NCI-H2227 (cell line): ENCODE results near the gene CCDC184.
"Not testable (repeated sequence)": the region's sequence is repeated elsewhere in the genome, so short reads cannot be mapped to it uniquely, and the experiment has no call there.

Source experiments
- DNase-seq: peaks from one replicate; lab custom pipeline; 2025; ENCODE audit not compliant: unreplicated experiment; lab: John Stamatoyannopoulos, UW

The CCDC184 gene

DNA sequence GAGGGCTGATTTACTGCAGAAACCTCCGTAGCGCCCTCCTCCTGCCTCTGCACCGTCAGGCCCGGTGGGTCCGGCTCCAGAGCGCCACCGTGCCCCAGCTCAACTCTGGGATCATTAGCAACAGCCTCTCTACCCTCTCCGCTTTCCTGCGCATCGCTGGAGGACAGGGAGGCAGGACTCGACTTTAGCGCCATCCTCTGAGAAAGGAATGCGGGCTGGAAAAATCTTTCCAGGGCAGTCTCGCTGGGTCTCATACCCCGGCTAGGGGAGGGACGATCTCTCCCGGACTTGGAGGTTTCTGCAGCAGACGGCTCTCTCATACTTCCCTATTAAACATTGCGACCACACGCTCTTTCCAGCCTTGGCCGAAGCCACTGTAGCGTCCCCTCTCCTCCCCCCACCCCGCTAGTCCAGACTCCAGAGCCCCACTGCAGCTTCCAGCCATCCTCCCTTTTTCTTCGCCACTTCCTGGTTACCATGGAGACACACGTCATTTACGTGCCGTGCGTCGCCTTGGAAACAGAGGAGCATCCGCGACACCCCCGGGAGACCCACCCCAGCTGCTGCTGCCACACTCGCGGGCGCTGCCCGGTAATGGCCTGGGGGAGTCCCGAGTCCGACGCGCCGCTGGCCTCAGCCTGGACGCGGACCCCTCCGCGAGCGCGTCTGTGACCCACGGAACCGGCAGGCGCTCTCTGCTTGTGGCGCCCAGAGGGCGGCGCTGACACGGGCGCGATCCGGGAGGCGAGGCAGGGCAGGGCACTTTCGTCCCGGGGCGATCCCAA lies at the start of gene CCDC184:
CCDC184 (plus strand) TSS at position 554 of the 785 bp plus-strand sequence. CDS start 479 bp downstream, outside the sequence.
- peak; percentile 88 for DNase-seq

DNA sequence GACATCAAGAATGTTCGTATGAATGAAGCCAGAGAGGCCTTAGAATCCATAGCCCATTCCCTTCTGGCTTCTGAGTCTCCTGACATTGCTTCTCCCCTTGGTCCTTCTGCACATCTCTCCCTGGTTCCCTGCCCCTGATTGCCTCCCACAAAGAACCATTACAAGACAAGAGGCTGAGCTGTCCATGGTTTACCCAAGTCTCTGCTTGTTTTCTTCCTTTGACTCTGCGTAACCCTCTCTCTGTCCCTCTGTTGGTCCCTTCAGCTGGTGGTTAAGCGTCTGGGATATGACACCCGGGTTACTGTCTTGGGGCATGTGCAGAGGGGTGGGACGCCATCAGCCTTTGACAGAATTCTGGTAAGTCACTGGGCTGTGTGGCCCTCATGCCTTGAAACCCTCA lies 48.4 kb upstream of the CCDC184 start:
- DNase-seq, result no peak

DNA sequence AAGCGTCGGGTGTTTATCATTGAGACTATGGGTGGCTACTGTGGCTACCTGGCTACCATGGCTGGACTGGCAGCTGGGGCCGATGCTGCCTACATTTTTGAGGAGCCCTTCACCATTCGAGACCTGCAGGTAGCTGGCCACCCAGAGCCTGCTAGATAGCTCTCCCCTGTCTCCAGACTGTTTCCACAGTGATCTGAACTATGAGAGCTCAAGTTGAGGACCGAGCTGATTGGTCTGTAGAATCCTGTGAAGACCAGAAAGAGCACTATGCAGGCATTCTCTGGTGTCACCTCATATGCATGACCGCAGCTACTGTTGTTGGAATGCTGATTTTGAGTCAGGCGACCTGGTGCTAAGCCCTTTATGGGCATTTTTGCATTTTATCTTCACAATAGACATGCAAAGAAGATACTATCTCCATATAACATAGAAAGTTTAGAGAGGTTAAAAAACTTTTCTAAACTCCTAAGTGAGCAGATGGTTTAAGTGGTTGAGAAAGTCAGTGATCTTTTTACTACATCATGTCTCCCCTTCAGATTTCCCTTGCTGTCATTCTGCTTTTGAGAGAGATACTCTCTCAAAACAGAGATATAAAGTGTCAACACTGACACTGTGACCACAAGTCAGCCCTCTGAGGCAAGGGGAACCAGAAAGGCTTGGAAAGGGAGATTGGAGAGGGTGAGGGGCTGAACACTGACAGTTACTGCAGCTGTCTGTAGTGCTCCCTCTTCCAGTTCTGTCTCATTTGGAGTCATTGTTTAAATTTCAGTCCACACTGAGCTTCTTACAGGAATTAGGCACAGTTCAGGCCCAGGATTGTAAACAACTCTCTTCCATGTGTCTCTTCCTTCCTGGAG lies 40.4 kb upstream of the CCDC184 start:
- DNase-seq, result no peak

DNA sequence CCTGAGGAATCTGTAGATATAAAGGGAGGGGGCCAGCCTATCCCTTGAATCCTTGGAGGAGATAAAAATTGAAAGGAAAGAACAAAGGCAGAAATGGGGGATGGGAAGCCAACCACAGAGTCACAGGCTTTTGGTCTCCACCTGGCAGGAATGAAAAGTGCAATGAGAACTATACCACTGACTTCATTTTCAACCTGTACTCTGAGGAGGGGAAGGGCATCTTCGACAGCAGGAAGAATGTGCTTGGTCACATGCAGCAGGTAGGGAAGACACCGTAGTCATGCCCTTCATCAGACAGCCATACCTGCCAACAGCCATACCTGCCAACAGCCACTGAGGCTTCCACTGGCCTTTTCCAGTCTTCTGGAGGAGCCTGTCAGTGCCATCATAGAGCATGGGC lies 39.5 kb upstream of the CCDC184 start:
- DNase-seq, result no peak

DNA sequence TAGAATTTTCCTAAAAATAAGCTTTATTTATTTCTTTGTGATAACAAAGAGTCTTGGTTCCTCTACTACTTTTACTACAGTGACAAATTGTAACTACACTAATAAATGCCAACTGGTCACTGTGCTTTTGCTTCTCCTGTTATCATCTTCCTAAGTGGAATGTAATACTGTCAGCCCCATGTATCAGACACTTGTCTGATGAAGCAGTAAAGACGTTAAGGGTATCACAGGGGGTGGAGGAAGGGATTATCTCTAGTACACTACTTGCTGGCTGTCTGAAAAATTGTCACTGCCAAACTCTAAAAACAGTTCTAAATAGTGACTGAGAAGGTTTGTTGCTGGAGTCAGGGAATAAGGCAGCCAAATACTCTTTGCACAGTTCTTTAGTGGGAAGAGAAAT lies 37.5 kb upstream of the CCDC184 start:
- no peak for DNase-seq

DNA sequence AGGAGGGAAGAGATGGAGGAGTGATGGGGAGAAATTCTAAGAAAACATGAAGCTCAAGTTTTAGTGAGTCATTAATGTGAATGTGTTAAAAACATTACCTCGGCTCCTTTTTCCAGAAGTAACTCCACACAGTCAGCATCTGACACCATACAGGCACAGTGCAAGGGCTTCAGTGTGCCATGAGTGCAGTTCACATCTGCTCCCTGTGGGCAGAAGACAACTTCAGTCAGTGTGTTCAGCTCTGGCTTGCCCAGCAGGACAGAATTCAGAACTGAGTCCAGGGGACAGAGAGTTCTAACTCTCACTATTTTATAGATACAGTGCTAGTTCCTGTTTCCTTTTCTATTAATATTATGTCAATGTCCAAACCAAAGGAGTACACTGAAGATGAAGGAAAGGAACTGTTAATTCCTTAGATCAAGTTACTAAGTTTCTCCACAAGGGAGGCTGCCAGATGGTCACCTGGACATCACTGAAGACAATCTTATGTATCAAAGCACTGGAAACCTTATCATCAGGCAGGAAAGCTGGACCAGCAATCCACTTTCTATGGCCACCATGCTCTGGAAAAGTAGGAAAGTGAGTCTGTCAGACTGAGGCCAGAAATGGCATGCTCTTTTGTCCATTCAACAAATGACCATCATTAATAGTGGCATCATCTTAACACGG lies 32.2 kb upstream of the CCDC184 start:
- no peak for DNase-seq

DNA sequence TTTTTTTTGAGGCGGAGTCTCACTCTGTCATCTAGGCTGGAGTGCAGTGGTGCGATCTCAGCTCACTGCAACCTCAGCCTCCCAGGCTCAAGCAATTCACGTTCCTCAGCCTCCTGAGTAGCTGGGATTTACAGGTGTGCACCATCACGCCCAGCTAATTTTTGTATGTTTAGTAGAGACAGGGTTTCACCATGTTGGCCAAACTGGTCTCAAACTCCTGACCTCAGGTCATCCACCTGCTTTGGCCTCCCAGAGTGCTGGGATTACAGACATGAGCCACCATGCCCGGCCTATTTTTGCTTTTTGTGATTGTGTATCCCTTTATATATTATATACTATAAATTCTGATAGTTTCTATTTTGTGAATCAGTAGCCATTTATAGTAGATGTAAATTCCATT lies 27.7 kb upstream of the CCDC184 start:
- DNase-seq, result not testable (repeated sequence)

DNA sequence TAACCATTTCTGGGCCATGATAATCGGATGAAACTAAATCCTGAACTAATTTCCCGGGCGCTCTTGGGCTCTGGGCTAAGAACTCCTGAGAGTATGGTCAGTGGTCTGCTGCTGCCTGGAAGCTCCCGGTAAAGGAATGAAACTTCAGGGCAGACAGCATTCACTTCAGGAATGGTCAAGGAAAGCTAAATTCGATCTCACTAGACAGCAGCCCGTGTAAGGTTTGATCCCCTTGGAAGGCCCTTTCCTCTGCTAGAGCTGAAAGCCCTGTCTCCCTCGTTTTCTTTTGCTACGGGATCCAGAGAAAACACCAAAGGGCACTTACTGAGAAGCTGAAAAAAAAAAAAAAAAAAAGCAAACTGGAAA lies 26.8 kb upstream of the CCDC184 start:
- DNase-seq, result no peak

DNA sequence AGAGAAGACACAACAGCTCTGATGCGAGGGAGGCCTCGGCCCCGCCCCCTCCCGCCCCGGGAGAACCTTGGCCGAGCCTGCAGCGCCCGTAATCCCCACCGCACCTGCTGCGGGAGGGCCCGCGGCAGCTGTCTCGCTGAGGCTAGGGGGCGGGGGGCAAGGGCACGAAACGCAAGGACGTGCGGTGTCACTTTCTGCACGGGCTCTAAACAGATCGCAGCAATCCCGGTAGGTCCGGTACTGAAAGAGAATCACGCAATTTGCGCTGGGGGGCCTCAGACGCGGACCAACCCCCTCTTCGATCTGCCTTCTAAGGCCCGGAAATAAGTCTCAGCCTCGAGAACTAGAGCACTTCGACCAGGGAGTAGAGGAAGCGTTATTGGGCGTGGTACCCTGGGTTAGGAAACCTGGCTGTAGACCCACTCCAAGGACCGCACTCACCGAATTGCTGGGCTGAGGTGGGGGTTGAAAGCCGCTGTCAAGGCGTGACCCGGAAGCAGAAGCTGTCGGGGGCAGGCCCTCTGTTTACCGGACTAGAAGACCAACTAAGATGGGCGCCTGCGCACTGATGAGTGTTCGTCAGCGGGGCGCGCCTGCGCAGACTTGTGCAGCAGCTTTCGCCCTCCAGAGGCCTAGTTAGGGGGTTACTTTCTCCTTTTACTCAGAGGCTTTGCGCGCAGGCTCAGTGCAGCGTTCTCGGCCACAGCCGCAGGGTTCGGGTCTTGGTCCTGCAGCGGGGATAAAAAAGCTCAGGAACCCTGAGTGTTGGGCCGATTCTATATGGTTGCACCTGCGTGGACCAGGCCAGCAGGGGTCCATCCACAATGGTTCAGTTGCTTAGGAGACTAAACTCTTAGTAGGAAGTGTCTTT lies 26.2 kb upstream of the CCDC184 start, which contains the start of gene ASB8:
ASB8 (minus strand) TSS at position 498 of the 871 bp plus-strand sequence. CDS start 4,019 bp downstream, outside the sequence.
- peak; percentile 96 for DNase-seq

DNA sequence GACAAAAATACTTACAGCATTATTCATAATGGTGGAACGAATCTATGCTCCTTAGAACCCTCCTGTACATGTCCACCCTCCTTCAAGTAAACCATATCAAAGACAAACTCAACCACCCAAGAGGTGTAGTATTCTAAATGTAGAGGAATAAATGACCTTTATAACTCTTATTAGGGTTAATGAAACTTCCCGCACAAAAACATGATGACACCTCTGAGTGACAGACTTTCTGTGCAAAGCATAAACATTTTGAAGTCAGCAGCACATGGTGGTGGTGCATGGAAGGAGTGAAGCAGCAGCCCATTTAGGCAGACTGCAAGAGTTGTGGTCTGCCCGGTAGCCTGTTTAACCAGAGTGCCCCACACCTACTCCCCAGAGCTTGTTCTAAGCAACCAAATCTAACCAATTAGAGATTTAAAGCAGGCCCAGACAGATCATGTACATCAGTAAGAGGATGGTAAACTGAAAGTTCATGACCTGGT lies 25.5 kb upstream of the CCDC184 start:
- DNase-seq, result no peak

DNA sequence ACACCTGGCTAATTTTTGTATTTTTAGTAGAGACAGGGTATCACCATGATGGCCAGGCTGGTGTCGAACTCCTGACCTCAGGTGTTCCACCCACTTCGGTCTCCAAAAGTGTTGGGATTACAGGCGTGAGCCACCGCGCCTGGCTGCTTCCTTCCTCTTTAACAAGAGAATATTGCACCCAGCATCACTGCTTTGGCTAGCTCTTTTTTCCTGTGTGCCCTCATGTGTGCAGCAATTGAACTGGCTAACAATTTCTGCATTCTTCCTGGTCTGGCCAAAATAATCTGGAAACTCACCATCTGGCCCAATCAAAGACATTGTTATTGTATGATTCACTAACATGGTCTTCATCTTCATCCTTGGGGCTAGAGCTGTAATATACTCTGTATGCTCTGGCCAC lies 23.4 kb upstream of the CCDC184 start:
- DNase-seq, result no peak

DNA sequence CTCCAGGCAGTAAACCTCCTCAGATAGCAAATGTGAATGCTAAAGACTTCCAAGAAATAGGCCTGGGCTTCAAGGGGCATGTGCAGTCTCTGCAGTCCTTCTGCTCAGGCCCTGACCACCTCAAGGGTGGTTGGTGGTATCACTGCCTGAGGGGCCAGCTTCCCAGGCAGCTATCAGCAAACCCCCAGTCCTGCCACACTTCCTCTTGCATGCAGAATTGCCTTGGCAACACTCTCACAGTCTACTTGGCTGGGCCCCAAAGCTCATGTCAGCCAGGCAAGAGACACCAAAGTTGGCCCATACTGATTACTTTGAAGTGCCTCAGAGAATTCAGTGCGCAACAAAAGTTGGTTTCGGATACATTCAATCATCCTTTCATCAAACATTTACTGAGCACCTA lies 22.6 kb upstream of the CCDC184 start:
- no peak for DNase-seq

DNA sequence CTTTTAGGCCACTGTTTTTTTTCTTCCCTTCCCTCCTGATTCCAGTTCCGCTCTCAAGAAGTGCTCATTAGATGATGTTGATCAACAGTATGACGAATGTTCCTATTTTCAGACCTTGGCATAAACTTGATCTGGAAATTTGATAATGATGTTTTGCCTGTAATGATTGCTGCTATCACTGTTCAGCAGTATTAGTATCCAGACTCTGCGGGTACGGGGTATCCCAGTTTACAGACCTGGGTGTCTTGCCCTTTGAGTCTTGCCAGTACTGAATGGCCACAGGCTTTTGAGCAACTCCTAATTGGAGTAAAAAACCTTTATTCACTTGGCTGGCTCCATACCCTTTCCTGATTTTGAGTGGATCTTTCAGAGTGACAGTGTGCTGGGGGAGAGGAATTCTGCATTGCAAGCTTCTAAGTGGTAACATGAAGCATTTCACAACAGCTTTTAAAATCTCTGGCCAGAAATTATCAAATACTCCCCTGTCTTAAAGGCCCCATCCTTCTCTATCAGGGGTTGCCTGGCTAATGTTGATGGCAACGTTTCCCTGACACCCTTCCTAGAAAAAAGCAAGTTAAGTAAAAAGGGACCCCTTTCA lies 20.2 kb upstream of the CCDC184 start:
- no peak for DNase-seq

DNA sequence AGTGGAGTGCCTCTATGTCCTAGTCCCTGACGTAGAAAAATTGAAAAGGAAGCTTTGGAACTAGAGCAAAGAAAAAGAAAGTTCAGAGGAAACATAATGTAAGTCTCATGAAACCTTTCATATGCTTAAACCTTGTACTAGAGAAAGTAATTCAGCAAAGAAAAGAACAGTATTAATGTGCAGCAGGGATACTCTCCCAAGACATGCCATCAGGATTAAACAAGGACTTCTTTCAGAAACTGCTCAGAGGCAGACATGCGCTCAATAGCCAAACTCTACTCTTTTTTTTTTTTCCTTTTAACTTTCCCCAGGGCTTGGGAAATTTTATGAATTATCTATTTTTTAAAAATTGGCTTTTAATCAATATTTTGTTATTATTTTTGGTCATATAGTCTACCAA lies 19.0 kb upstream of the CCDC184 start:
- no peak for DNase-seq

DNA sequence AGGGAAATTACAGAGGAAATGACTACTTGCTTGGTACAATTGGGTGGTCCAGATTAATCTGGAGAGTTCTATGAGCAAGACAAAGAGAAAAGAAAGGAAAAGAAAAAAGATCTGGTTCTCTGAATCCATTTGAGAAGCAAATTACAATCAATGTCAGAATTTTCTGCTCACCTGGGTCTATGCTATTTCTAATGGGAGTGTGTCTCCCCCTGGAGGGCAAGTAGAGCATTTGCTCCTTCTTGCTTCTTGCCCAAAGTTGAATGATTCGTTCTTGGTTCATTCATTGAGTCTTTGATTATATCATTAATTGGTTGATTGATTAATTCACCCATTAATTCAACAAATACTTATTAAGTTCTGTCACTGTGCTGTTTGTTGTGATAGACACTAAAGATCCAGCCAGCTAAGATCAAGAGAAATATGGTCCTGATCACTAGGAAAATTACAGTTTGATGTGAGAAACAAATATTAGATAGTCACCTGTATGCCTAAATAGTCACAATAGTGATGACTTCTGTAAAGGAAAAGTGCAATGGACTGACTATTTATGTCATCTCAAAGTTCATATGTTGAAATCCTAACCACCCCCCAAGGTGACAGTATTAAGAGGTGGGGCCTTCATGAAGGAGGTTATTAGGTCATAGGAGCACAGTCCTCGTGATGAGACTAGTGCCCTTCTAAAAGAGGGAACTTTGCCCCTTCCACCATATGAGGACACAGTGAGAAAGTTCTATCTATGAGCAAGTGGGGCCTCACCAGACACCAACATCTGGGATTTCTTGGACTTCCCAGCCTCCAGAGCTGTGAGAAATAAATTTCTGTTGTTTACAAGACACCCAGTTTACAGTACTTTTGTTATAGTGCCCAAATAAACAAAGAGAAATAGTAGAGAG lies 18.1 kb upstream of the CCDC184 start:
- DNase-seq, result peak; percentile 30

DNA sequence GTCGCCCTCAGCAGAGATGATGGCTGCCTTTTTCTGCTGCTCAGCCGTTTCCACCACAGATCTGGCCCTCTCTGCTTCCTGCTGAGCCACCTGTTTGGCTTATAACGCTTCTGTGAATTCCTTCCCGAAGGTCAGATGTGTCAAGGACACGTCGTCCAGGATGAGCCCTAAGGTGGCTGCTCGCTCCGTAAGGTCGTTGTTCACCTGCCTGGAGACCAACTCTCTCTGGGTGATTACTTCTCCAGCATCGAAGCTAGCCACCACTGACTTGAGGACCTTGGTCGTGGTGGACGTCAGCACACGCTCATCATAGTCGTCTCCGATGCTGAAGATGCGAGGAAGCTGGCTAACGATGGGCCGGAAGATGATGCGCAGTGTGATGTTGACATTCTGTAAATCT lies 14.4 kb upstream of the CCDC184 start:
- no peak for DNase-seq

DNA sequence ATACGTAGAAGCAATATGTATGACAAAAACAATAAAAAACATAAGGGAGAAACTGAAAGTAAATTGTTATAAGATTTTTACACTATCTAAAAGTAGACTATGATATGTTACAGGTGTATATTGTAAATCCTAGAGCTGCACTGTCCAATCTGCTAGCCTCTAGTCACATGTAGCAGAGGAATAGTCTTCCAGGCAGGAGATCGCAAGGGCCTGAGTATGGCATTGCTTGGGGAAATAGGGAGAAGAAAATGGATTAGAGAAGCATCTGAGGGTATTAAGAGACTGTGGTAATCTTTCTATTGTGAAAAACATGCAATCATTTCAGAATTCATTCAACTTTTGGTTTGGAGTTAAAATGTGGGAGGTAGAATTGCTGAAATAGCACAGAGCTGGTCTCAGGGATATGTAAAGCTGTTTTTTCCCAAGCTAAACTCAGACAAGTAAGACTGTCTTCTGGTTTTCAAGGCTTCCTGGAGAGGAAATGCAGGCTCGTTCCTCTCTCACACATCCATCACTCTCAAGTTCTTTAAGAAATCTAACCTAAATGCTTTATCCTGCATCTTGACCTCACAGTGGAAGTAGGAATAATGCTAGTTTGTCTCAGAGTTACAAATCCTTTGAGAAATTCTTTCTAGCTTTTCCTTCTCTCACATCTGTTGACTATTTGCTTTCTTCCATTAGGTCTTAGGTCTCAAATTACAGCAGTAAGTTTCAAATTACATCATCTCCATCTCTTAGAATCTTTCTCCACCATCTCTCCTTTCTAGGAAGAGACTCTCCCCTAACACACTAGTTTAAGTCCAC lies 7.6 kb upstream of the CCDC184 start:
- DNase-seq, result no peak

DNA sequence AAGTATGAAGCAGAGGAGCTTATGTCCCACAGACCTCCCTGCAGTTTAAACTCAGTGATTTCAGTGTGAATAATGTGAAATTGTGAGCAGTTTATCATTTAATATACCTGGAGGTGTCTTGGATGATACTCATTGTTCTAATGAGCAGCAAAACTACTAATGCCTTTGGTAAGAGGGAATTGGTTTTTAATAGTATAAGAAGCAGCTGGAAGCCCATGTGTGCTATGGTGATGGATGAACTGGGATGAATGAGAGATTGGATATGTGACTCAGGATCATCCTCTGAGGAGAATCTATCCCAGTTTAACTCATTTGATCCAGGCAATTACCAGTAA lies 7.1 kb upstream of the CCDC184 start:
- DNase-seq, result no peak
